Peyer's patch (tissue), 4 donors: Measurements from ENCODE around the gene LRIG1. TPM values are rescaled to one million over a fixed set of nuclear protein-coding genes. Genes with fewer than 3 reads are reported as not detected.

Source experiments
- DNase-seq, 3 donors: peaks; one replicate each; pipeline ENCODE4 v3.0.0-alpha.2; 2017 to 2019
- H3K27ac ChIP-seq, 4 donors: fragments of 200-600 bp; sonication (generic); one replicate each; pipeline ENCODE4 v1.5.1; 2016 to 2019
- H3K27me3 ChIP-seq, 2 donors: fragments of 200-600 bp; sonication (generic); one replicate each; pipeline ENCODE4 v1.5.1; 2019
- H3K36me3 ChIP-seq, 3 donors: fragments of 200-600 bp; sonication (generic); one replicate each; pipeline ENCODE4 v1.5.1; 2016 to 2019
- H3K4me1 ChIP-seq, 4 donors: fragments of 200-600 bp; sonication (generic); one replicate each; pipeline ENCODE4 v1.5.1; 2016 to 2019
- H3K4me3 ChIP-seq, 4 donors: fragments of 200-600 bp; sonication (generic); 1 replicate in 3 of 4; 2 replicates in 1 of 4; pipeline ENCODE4 v1.5.1; 2016 to 2019; ENCODE audit warnings: mild to moderate bottlenecking in 1 of 4
- H3K9me3 ChIP-seq, 4 donors: fragments of 200-600 bp; sonication (generic); one replicate each; pipeline ENCODE4 v1.5.1; 2016 to 2019; ENCODE audit warnings: mild to moderate bottlenecking in 1 of 4
- CTCF ChIP-seq, 6 experiments: fragments of 450-650 bp in 4 of 6; fragments of 200-600 bp in 2 of 6; sonication (generic) in 1 of 6; IDR thresholded peaks; one replicate each; pipeline ENCODE4 v1.5.1; 2017 to 2019; ENCODE audit warnings: antibody characterized with exemption in 6 of 6, mild to moderate bottlenecking in 3 of 6, moderate library complexity in 1 of 6
- POLR2A ChIP-seq, 2 donors: fragments of 450-650 bp; IDR thresholded peaks; one replicate each; pipeline ENCODE4 v1.5.1; 2017; ENCODE audit warnings: antibody characterized with exemption in 2 of 2, mild to moderate bottlenecking in 2 of 2, moderate library complexity in 2 of 2
- total RNA-seq, 4 donors: library from RNA; depleted of rRNA; stranded (reverse); fragments of >200 nt; gene quantifications; one replicate each; pipeline ENCODE4 v1.1.0, GENCODE V29; 2016

The LRIG1 gene
- total RNA-seq, 4 donors from 2014 or later: 28.5 to 65.2 (median 59.2) TPM

- no peak overlapping the region for H3K4me3 ChIP-seq
- DNase-seq: no peak
- H3K9me3 ChIP-seq: no peaks in the 10 kb centered on the region
- no peak overlapping the region for H3K27ac ChIP-seq
- no peaks in the 10 kb centered on the region for H3K36me3 ChIP-seq
- no peaks in the 10 kb centered on the region for H3K4me1 ChIP-seq
- TF ChIP-seq CTCF (IDR thresholded peaks at IDR 0.05): no peak
- TF ChIP-seq POLR2A (IDR thresholded peaks at IDR 0.05): no peak
- no peaks in the 10 kb centered on the region for H3K27me3 ChIP-seq
These were observed 145.4 kb downstream of the LRIG1 start for GRCh38 chr3:66355394-66355793.

GRCh38 chr3:66354001-66354400 lies 146.8 kb downstream of the LRIG1 start:
- TF ChIP-seq POLR2A (IDR thresholded peaks at IDR 0.05) (no peak), CTCF (IDR thresholded peaks at IDR 0.05) (no peak)
- H3K27ac ChIP-seq: no peak overlapping the region

GRCh38 chr3:66353530-66353929 lies 147.3 kb downstream of the LRIG1 start:
- no peaks in the 10 kb centered on the region for H3K9me3 ChIP-seq
- no peaks in the 10 kb centered on the region for H3K27me3 ChIP-seq
- no peaks in the 10 kb centered on the region for H3K4me1 ChIP-seq
- TF ChIP-seq POLR2A (IDR thresholded peaks at IDR 0.05): no peak
- TF ChIP-seq CTCF (IDR thresholded peaks at IDR 0.05): no peak
- H3K27ac ChIP-seq: no peak overlapping the region
- no peaks in the 10 kb centered on the region for H3K36me3 ChIP-seq
- no peak overlapping the region for H3K4me3 ChIP-seq
- no peak for DNase-seq

More at GRCh38 chr3:66354001-66354400, 146.8 kb downstream of the LRIG1 start:
- Histone ChIP-seq H3K4me3 (no peak overlapping the region), H3K9me3 (no peaks in the 10 kb centered on the region), H3K36me3 (no peaks in the 10 kb centered on the region), H3K4me1 (no peaks in the 10 kb centered on the region), H3K27me3 (no peaks in the 10 kb centered on the region)
- DNase-seq: no peak

- no peaks in the 10 kb centered on the region for H3K27me3 ChIP-seq
- no peak overlapping the region for H3K4me3 ChIP-seq
- DNase-seq: no peak
- no peak overlapping the region for H3K27ac ChIP-seq
- no peaks in the 10 kb centered on the region for H3K4me1 ChIP-seq
- TF ChIP-seq CTCF (IDR thresholded peaks at IDR 0.05) (no peak), POLR2A (IDR thresholded peaks at IDR 0.05) (no peak)
- no peaks in the 10 kb centered on the region for H3K36me3 ChIP-seq
- no peaks in the 10 kb centered on the region for H3K9me3 ChIP-seq
These were observed 147.8 kb downstream of the LRIG1 start for GRCh38 chr3:66353039-66353438.

- DNase-seq: no peak
- H3K27me3 ChIP-seq: no peaks in the 10 kb centered on the region
- H3K27ac ChIP-seq: no peak overlapping the region
- no peaks in the 10 kb centered on the region for H3K36me3 ChIP-seq
- no peaks in the 10 kb centered on the region for H3K4me1 ChIP-seq
- H3K4me3 ChIP-seq: no peak overlapping the region
- no peaks in the 10 kb centered on the region for H3K9me3 ChIP-seq
- TF ChIP-seq CTCF (IDR thresholded peaks at IDR 0.05): no peak
- TF ChIP-seq POLR2A (IDR thresholded peaks at IDR 0.05): no peak
These were observed 150.2 kb downstream of the LRIG1 start for GRCh38 chr3:66350601-66351000.

GRCh38 chr3:66348704-66349103 lies 152.1 kb downstream of the LRIG1 start:
- no peaks in the 10 kb centered on the region for H3K9me3 ChIP-seq
- TF ChIP-seq CTCF (IDR thresholded peaks at IDR 0.05) (no peak), POLR2A (IDR thresholded peaks at IDR 0.05) (no peak)
- no peaks in the 10 kb centered on the region for H3K36me3 ChIP-seq
- no peak overlapping the region for H3K27ac ChIP-seq
- H3K4me3 ChIP-seq: no peak overlapping the region
- H3K27me3 ChIP-seq: no peaks in the 10 kb centered on the region
- no peak for DNase-seq
- no peaks in the 10 kb centered on the region for H3K4me1 ChIP-seq
